A673 (cell line): ENCODE data around the gene GJB3.

Experiments
- CTCF ChIP-seq: fragments of 300-800, 200-600 bp; sonication (generic); conservative IDR thresholded peaks from 2 replicates; pipeline ENCODE4 v1.5.1; 2017; ENCODE audit warnings: low read depth, mild to moderate bottlenecking, antibody characterized with exemption, low read length, moderate library complexity, mixed read lengths
- EZH2 ChIP-seq: fragments of 200-600 bp; sonication (generic); IDR thresholded peaks from 2 replicates; pipeline ENCODE4 v1.6.1; 2017; ENCODE audit warnings: borderline replicate concordance, low read depth, mild to moderate bottlenecking, mixed read lengths, antibody characterized with exemption, low read length; ENCODE audit not compliant: poor library complexity, severe bottlenecking

- TF ChIP-seq CTCF: no peak
- TF ChIP-seq EZH2: no peak
Measured at GRCh38 chr1:34745666-34746065, 35.3 kb upstream of the GJB3 start.
